Testis (tissue), 3 donors: ENCODE measurements around the gene B4GALNT4. TPM values are rescaled to one million over a fixed set of nuclear protein-coding genes. Genes with fewer than 3 reads are reported as not detected.

Experiments
- DNase-seq: peaks from one replicate; pipeline ENCODE4 v3.0.0-alpha.2; 2019
- H3K27ac ChIP-seq, 2 donors: fragments of 200-600 bp; sonication (generic); one replicate each; pipeline ENCODE4 v1.5.1; 2019
- H3K27me3 ChIP-seq: fragments of 200-600 bp; sonication (generic); one replicate; pipeline ENCODE4 v1.5.1; 2019
- H3K36me3 ChIP-seq: fragments of 200-600 bp; sonication (generic); one replicate; pipeline ENCODE4 v1.5.1; 2017; ENCODE audit warnings: low read depth; ENCODE audit errors: missing control alignments
- H3K4me1 ChIP-seq: fragments of 200-600 bp; sonication (generic); one replicate; pipeline ENCODE4 v1.5.1; 2019
- H3K4me3 ChIP-seq, 2 donors: fragments of 200-600 bp; sonication (generic); one replicate each; pipeline ENCODE4 v1.5.1; 2017 to 2019
- H3K9me3 ChIP-seq: fragments of 200-600 bp; sonication (generic); one replicate; pipeline ENCODE4 v1.5.1; 2017
- CTCF ChIP-seq, 3 experiments: fragments of 450-650 bp in 2 of 3; fragments of 200-600 bp in 1 of 3; sonication (generic) in 1 of 3; IDR thresholded peaks; one replicate each; pipeline ENCODE4 v1.5.1; 2016 to 2019; ENCODE audit warnings: antibody characterized with exemption in 3 of 3, mild to moderate bottlenecking in 2 of 3, moderate library complexity in 1 of 3
- POLR2A ChIP-seq: fragments of 450-650 bp; IDR thresholded peaks from one replicate; pipeline ENCODE4 v1.6.1; 2017; ENCODE audit warnings: antibody characterized with exemption, mild to moderate bottlenecking, moderate library complexity
- WGBS, 2 donors: methylation state at CpG; one replicate each; pipeline ENCODE4 v1.1.5; 2018; 5-methylcytosine and 5-hydroxymethylcytosine counted together
- intact Hi-C: fragments of 100-400 bp; cut with DNase I; formaldehyde crosslinking; loops from one replicate; pipeline ENCODE4 v1.15.1; 2023; ENCODE audit warnings: low total_unique reads
- polyA plus RNA-seq: library from polyadenylated mRNA; stranded (reverse); fragments of 350-450 nt; fragmentation: Illumina TruSeq; extraction: RNeasy Lipid Tissue Mini Kit (QIAGEN cat#74804); gene quantifications from one replicate; pipeline ENCODE4 v1.2.3, GENCODE V29; 2014; ENCODE audit warnings: low read depth, low replicate concordance; ENCODE audit not compliant: insufficient read depth
- total RNA-seq, 2 donors: library from RNA; depleted of rRNA; stranded (reverse); fragments of >200 nt; gene quantifications; one replicate each; pipeline ENCODE4 v1.2.3, GENCODE V29; 2016

B4GALNT4 gene
- total and polyA plus RNA-seq, 3 donors from 2014 or later: 4.3 to 10.1 (median 7.2) TPM

GRCh38 chr11:380491-380890 lies 11.2 kb downstream of the B4GALNT4 start:
- Histone ChIP-seq H3K4me1 (peaks cover 4% of the 10 kb centered on the region), H3K27ac (no peak overlapping the region), H3K4me3 (no peak overlapping the region), H3K36me3 (no peaks in the 10 kb centered on the region), H3K9me3 (no peaks in the 10 kb centered on the region), H3K27me3 (no peaks in the 10 kb centered on the region)
- TF ChIP-seq POLR2A: no peak
- no peak for TF ChIP-seq CTCF (IDR thresholded peaks at IDR 0.05)
- no peak for DNase-seq
- intact Hi-C loops: no loop called here
- WGBS, 2 donors: 67 to 86% methylated on average over 11 to 22 of the region's 23 CpGs

GRCh38 chr11:380996-381395 lies 11.7 kb downstream of the B4GALNT4 start:
- 79 to 89% methylated on average over 8 to 14 of the region's 14 CpGs for WGBS, 2 donors
- no peaks in the 10 kb centered on the region for H3K27me3 ChIP-seq
- no peaks in the 10 kb centered on the region for H3K9me3 ChIP-seq
- DNase-seq: no peak
- H3K4me1 ChIP-seq: peaks cover 4% of the 10 kb centered on the region
- H3K36me3 ChIP-seq: no peaks in the 10 kb centered on the region
- H3K4me3 ChIP-seq: no peak overlapping the region
- intact Hi-C loops: no loop called here
- no peak for TF ChIP-seq POLR2A
- no peak for TF ChIP-seq CTCF (IDR thresholded peaks at IDR 0.05)
- H3K27ac ChIP-seq: no peak overlapping the region

GRCh38 chr11:381501-382072 lies 12.3 kb downstream of the B4GALNT4 start:
- H3K36me3 ChIP-seq: no peaks in the 10 kb centered on the region
- no peaks in the 10 kb centered on the region for H3K27me3 ChIP-seq
- no peaks in the 10 kb centered on the region for H3K9me3 ChIP-seq
- peaks cover 4% of the 10 kb centered on the region for H3K4me1 ChIP-seq
- WGBS, 2 donors: 44 to 76% methylated on average over 9 to 31 of the region's 35 CpGs
- DNase-seq: no peak
- TF ChIP-seq POLR2A (no peak), CTCF (IDR thresholded peaks at IDR 0.05) (no peak)
- no peak overlapping the region for H3K4me3 ChIP-seq
- no peak overlapping the region for H3K27ac ChIP-seq
- intact Hi-C loops: no loop called here

- no peaks in the 10 kb centered on the region for H3K27me3 ChIP-seq
- no peak overlapping the region for H3K27ac ChIP-seq
- H3K4me3 ChIP-seq: no peak overlapping the region
- no peak for DNase-seq
- no peaks in the 10 kb centered on the region for H3K36me3 ChIP-seq
- intact Hi-C loops: no loop called here
- 78 to 86% methylated on average over 6 to 11 of the region's 11 CpGs for WGBS, 2 donors
- H3K9me3 ChIP-seq: no peaks in the 10 kb centered on the region
- TF ChIP-seq POLR2A (no peak), CTCF (IDR thresholded peaks at IDR 0.05) (no peak)
- H3K4me1 ChIP-seq: peaks cover 4% of the 10 kb centered on the region
These were observed 12.9 kb downstream of the B4GALNT4 start for GRCh38 chr11:382081-382629.

- TF ChIP-seq POLR2A (no peak), CTCF (IDR thresholded peaks at IDR 0.05) (no peak)
- WGBS, 2 donors: 83 to 91% methylated on average over 14 of the region's 14 CpGs
- Histone ChIP-seq H3K27ac (no peak overlapping the region), H3K36me3 (no peaks in the 10 kb centered on the region), H3K9me3 (no peaks in the 10 kb centered on the region), H3K4me3 (no peak overlapping the region), H3K27me3 (no peaks in the 10 kb centered on the region), H3K4me1 (peaks cover 4% of the 10 kb centered on the region)
- intact Hi-C loops: no loop called here
- DNase-seq: no peak
These were observed 14.1 kb downstream of the B4GALNT4 start for GRCh38 chr11:383431-383830.
